Measurements from ENCODE around the gene LTBR. TPM values are rescaled to one million over a fixed set of nuclear protein-coding genes. Genes with fewer than 3 reads are reported as not detected.

Gene LTBR
- total RNA-seq, 1 experiment from 2014 or later = 234 TPM

DNA sequence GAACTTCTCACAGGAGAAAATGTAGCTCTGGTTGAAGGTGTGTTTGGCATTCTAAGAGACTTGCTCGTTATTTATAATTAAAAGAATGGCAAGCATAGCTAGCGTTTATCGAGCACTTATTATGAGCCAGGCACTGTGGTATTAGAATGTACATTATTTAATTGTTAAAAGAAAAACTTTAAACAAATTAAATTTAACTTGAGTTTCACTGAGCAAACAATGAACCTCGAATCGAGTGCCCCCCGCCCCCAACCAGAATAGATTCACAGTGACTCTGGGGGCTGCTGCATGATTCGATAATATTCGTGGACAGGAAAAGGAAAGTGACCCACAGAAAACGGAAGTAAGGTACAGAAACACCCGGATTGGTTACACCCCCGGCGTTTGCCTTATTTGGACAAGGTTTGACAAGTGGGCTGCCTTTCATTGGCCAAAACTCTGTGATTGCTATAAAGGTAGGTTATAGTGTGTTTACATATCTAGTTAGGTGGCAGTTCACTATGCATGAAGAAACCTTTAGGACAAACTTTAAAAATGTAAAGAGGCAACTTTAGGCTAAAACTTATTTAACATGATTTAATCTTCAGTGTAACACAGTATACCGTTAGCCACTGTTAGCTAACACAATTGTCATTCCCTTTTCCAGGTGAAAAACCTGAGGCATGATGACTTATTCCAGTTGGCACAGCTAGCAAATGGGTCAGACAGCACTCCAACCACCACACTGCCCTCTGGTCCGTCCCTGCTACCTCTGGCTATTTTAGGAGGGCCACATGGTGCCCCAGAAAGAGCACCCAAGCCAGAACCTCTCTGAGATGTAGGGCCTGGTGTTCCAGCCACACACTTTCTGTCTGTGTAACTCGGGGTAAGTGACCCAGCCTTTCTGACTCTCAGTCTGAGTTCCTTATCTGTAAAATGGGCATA lies 15.7 kb upstream of the LTBR start:
- DNase-seq (ENCODE audit: low spot score) = no peak

DNA sequence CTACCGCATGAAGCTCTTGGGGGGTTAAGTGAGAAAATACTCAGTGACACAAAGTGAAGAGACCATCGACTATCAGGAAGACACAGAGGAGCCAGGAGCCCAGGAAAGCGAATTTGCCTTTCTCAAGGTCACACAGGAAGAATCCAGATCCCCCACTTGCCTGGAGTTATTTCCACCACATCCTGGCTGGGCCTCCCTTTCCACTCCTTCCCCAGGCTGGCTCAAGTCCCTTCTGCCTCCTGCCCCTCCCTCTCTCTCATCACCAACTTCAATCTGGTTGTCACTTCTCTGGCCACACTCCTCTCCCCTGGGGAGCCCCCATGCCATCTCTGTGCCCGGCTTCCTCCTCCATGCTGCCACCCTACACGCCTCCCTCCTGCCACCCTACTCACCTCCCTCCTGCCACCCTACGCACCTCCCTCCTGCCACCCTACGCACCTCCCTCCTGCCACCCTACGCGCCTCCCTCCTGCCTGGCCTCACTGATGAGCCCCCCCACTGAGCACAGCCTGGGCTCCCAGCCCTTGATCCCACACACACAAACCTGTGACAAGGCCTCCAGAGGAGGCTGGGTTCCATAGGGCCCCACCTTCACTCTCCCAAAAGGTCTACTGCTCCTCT lies 14.9 kb upstream of the LTBR start:
- no peak for DNase-seq (ENCODE audit: low spot score)

DNA sequence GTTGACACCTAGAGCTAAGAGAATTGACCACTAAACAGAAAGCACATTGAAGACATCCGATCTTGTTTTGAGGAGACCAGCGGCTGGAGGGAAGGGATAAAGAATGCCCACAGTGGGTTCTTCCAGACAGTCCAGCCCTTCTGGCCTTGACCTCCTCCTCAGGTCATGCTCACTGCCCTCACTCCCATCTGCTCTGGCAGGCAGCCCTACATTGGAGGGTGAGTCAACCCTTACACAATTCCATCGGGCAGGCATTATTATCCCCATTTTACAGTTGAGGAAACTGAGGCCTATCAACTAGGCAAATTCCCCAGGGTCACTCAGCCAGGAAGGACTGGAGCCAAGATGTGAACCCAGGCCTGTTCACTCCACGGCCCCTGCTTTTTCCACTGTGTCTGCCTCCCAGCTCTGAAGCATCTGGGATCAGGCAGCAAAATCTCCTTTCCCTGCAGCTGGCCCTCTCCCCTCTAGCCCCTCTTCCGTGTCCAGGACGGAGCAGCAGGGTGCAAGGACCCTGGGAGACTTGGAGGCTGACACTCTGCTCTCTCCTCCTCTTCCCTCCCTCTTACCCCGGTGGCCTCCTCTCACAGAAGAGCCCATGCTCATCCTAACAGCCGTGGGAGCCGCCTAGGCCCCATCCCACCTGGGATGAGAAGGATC lies 13.9 kb upstream of the LTBR start:
- no peak for DNase-seq (ENCODE audit: low spot score)

DNA sequence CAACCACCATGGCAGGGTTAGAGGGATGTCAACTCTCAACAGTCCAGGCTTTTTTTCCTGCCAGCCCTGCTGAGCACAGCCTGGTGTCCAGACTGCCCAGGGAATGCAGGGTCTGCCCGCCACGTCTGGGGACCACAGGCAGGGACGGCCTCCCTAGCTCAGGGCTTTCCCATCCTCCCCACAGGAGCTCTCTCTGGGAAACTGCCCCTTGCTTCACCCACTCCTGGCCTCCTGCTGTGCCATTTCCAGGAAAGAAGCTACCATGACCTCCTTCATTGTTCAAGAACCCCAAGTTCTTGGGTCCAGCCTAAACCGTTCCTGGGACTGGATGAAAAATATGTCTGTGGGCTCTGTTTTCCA lies 13.4 kb upstream of the LTBR start:
- no peak for DNase-seq (ENCODE audit: low spot score)

DNA sequence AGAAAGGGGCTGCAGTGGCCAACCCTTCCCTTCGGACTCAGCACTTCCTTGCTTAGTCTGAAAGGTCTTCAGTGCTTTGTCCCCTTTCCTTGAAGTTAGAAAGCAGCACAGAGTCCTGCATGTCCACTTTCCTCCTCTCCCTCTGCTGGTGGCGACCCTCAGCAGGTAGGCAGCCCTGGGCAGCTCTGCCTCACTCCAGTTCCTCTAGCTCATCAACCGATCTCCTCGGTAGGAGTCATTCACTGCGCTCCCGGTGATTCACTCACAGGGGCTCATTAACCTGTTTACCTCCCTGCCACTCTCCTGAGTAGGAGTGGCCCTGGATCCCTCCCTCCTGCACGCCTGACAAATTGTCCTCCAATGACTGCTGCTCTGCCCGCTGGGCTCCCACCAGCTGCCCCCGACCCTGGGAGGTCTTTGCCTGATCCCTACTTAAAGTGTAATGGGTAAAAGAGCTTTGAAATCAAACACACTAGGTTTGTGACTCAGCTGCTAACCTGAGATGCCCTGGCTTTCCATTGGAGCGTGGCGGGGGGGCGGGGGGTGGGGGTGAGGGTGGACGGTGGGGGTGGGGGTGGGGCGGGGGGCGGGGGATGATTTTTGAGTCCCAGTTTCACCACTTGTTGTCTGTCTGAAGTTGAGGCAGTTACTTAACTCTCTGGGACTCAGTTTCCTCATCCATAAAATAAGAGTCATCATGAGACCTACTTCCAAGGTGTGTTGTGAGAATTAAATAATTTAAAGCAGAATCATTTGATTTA lies 12.8 kb upstream of the LTBR start:
- peak; percentile 94 for DNase-seq (ENCODE audit: low spot score)

DNA sequence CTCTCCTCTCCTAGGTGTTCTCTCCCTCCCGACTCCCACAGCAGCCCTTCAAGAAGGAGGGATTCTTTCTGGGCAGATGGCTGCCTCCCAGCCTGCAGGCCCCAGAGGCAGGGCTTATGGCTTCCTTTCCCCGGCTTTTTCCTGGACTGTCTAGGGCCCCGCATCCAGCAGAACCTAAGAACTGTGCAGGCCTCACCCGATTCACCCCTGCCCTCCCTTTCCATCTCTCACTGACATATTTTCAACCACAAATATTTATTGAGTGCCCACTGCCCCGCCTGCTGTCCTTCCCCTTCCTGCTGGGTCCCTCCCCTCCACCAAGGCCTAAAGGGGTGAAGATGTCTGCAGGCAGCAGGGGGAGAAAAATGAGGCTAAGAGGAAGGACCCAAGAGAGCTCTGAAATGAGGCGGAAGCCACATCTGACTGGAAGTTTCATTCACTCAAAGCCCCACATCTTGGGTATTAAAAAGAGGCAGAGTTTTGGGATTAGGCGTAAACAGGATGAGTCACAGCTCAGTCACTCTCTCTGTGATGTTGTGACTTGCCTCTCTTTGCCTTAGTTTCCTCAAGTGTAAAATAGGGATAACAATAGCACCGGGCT lies 11.5 kb upstream of the LTBR start:
- peak; percentile 91 for DNase-seq (ENCODE audit: low spot score)

DNA sequence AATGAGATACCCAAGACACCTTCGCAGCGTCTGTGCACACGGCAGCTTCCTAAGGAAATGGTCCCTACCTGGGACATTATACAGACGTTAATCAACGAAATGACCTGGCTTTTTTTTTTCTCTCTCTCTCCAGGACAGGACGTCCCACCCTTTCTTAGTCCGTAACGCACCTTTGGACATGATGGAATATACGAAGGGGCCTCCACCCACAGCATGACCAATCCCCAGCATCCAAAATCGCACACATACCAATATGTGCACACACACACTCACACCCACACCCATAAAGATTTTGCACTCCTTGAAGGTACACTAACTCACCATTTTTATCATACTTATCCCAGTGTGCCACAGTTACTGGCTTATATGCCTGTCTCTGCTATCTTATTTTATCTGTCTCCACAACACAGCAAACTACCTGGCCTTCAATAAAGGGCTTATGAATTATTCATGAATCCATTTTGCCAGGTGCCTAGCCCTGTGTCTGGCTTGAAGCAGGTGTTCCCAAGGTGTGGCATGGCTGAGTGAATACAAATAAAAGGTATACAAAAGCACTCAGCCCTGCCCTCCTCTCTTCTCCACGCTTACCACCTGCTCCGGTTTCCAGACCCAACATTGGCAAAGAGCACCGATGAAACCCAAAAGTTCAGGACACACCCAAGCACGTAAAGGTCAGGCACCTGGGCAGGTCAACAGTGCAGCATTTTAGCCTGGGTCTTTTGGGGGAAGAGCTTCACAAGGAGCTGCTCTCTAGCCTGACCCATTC lies 10.8 kb upstream of the LTBR start:
- peak; percentile 39 for DNase-seq (ENCODE audit: low spot score)

DNA sequence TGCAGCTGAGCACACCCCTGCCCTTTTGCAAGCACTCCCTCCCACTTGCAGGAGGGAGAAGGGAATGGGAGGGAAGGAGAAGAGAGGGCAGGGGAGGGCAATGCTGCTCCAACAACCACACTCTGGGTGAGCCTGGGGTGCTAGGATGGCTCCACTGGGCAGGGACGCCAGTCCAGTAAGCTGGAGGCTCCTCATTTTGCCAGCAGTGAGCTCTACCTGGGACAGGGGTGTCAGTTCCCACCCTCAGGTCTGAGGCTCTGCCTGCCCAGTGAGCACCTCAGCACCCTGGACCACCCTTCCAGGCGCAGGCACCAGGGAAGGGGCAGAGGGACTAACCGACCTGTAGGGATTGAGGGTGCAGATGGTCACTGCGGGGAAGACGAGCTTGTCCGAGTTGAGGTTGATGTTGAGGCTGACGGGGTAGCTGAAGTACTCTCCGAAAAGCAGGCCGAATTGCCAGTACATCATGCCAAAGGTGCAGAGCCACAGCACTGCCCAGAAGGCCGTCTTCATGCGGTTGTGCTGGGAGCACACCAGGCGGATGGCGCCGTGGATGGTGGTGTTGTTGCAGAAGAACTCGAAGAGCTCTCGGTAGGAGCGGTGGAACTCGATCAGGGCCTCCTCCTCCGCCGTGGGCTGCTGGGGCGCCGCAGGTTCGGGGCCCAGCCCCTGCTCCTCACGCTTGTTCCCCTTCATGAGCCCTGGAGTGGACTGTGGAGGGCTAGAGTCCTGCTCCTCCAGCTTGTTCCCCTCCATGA lies 9.8 kb upstream of the LTBR start:
- DNase-seq (ENCODE audit: low spot score) = peak; percentile 45

DNA sequence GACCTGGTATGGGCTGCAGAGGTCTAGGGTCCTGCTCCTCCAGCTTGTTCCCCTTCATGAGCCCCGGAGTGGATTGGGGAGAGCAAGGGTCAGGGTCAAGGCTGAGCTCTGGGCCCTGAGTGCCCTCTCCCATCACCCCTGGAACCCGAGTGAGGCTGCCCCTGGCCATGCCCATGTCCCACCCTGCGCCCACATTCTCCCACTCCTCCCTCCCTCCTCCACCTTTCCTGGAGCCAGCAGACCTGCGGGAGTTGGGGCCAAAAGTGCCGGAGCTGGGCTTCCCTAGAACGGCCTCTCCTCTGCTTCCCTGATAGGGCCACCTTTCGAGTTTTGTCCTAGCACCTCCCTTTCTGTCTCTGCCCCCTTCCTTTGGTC lies 9.2 kb upstream of the LTBR start:
- no peak for DNase-seq (ENCODE audit: low spot score)

DNA sequence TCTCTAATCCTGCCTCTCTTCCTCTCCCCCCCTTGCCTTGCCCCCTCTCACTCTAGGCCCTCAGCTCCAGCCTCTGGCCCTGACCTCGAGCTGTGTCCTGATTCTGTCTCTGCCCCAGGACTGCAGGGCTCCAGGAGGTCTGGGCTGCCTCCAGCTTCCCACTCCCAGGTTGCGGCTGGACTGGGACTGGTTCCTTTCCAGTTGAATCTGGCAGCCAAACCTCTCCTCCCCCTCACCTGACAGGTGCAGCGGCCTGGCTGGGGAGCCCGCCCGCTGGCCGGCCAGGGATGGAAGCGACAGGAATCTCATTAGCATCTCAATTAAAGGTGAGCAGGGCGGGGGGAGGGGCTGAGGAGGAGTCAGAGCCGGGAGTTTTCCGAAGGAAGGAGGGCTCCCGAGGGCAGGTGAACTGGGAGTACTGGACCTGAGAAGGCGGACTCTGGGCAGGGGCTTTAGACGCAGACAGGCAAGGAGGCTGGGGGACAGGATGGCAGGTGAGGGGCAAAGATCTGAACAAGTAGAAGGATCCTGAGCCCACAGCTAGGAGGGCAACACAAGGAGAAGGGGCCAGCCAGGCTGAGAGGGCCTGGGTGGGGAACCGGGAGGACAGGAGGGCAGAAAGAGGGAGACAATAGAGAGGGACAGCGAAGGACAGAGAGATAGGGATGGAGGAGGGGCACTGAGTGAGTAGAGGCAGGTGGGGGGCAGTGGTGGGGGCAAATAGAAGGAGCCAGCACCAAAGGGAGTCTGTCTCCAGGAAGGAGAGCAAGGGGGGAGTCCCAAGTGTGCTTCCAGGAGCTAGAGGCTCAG lies 8.5 kb upstream of the LTBR start, which contains the start of gene SCNN1A:
Gene SCNN1A (minus strand): TSS at position 295 of the 810 bp plus-strand sequence. CDS start 780 bp downstream, outside the sequence.
- DNase-seq (ENCODE audit: low spot score) = peak; percentile 83

DNA sequence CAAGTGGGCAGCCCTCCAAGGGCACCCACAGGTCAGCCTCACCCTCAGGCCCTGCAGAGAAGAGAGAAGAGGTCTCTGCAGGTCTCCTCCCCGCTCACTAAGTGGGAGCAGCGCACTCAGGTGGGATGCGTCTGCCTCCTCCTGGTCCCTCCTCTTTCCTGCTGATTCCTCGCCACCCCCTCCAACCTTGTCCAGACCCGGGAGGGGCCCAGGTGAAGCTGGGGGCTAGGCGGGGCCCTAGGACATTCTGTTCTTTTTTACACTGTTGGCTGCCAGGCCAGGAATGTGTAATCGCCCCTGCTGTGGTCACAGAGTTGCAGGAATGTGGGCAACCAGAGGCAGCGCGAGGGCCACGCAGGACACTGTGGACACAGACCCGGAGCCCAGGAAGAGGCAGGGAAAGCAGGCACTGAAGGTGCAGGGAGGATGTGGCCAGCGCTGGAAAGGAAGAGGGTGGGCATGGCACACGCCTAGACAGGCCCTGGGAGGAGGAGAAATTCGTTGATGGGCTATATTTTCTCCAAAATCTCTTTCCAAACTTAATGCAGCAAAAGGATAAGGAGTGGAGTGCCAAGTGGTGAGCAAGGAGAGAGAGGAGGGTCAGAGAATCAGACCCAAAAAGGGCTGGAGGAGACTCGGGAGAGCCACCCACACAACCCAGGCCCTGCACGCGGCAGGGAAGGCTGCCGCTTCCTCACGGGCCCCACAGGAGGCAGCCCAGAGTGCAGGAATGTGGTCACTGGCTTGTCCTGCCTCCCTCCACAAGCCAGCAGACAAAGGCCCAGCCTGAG lies 7.7 kb upstream of the LTBR start:
- peak; percentile 82 for DNase-seq (ENCODE audit: low spot score)

DNA sequence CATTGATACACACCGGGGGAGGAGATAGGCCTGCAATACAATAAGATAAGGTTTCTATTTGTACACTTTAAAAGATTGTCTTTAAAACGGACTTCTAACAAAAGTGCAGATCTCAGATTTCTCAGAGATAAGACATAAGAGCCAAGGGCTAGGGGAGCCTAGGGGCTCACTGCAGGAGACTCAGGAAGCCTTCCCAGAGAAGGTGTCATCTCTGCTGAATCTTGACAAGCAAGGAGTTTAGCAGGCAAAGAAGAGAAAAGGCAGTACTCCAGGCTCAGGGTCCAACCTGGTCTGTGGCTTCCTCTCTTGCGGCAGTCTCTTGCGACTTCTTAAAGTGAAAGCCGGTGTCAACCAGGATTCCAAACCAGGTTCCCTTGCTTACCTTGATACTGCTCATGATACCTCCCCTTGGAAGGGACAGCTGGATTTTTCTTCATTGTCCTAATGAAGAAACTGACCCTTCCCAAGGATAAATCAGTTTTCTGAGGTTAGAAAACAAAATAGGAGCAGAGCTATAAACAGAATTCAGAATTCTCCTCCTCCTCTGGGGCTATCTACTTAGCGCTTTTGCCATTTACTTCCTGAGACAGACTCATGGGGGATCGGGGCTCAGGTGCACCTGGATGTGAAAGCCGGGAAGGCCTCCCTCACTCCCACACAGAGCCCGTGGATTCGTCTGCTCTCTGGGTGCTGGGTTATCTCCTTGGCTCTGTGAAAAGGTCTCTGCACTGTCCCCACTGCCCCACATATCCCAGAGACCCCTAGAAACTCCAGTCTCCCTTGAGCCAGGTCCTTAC lies 6.9 kb upstream of the LTBR start:
- no peak for DNase-seq (ENCODE audit: low spot score)

DNA sequence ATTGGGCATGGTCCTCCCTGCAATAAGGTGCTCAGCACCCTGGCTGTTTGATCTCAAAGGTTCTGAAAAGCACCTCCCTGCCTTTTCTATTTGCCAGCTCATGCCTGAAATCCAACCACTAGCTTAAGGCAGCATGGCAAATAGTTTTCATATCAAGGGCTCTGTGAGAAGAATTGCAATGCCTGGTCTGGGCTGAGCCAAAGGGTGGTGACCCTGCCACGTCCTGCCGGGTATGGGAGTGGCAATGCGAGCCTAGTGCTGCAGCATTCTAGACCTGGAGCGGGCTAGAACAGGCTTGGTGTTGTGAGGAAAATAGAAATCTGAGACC lies 6.3 kb upstream of the LTBR start:
- DNase-seq (ENCODE audit: low spot score) = peak; percentile 87

DNA sequence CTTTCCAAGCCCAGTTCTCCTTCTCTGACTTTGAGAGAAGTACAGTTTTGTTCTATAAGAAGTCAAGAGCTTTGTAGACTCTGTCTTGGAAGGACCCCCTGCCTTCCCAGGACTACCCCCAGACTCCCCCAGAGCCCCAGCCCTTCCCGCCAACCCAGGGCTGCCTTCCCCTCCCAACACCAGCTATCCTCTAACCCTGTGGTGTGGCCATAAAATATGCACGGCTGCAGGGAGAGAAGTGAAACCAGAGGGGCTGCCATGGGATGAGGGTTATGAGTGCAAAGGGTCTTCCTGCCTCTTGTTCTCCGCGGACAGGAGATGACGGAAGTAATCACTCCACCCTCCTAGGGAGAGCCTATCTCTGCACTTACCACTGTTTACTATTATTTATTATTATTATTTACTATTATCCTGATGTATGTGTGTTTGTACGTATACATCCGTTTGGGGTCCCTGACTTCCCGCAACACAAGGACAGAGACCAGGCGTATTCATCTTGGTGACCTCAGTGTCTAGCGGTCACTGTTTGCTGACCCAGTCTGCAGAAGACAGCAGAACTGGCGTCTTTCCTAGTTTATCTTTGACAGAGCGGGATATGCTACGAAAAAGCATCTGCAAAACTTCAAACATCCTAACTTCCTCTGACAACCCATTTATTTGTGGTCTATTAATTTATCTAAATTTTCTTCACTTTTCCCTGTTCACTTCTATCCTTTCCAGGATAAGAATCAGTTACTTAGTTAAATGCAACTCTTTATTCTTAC lies 5.1 kb upstream of the LTBR start:
- DNase-seq (ENCODE audit: low spot score) = no peak

DNA sequence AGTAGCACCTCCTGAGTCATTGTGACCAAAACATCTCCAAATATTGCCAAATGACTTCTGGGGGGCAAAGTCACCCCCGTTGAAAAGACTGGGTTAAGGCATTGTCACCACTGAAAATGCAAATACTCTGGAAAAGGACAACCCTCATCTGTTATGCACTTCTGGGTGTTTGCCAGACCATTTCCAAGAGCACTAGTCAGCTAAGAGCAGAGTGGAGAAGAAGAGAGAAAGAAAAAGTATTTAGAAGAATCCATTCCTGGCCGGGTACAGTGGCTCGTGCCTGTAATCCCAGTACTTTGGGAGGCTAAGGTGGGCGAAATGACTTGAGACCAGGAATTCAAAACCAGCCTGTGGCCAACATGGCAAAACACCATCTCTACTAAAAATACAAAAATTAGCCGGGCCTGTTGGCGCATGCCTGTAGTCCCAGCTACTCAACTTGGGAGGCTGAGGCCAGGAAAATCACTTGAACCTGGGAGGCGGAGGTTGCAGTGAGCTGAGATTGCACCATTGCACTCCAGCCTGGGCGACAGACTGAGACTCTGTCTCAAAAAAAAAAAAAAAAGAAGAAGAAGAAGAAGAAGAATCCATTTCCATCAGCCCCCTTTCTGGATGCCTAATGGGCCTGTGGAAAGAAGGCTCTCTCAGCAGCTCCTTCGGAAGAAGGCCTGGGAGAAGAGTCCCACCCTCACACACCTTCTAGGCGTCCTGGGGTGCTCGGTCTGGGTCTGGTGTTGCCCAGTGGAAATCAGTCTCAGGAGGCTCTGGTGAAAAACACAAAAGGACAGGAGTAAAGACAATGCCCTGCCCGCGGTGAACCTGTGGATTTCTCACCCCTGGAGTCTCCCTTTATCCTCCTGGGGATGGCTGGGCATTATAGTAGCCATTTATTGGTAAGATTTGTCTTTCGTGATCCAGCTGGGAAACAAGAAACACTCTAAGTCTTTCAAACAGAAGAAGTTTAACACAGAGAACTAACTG lies 3.5 kb upstream of the LTBR start:
- DNase-seq (ENCODE audit: low spot score) = no peak
